ENCODE results near the gene KCNAB1.
"Not testable (repeated sequence)": the region's sequence is repeated elsewhere in the genome, so short reads cannot be mapped to it uniquely, and the experiment has no call there.

KCNAB1 gene

DNA sequence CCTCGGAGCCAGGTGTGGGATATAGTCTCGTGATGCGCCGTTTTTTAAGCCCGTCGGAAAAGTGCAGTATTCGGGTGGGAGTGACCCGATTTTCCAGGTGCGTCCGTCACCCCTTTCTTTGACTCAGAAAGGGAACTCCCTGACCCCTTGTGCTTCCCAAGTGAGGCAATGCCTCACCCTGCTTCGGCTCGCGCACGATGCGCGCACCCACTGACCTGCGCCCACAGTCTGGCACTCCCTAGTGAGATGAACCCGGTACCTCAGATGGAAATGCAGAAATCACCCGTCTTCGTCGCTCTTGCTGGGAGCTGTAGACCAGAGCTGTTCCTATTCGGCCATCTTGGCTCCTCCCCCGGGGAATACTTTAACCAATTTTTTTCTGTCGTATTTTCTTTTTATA is 164.3 kb downstream of the KCNAB1 start:
- not testable (repeated sequence) for DNase-seq

DNA sequence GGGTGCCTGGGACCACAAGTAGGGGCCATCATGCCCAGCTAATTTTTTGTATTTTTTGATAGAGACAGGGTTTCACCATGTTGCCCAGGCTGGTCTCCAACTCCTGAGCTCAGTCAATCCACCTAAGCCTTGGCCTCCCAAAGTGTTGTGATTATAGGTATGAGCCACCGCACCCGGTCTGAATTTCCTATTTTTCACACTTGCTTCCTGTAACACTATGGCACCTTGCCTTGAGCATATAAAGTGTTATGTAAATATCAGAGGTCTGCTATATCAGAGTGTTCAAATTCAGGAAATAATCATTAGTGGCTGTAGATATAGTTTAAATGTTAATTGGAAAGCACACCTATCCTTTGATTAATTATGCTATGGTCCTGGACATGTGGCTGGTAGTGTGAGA is 165.2 kb downstream of the KCNAB1 start:
- no peak for DNase-seq

DNA sequence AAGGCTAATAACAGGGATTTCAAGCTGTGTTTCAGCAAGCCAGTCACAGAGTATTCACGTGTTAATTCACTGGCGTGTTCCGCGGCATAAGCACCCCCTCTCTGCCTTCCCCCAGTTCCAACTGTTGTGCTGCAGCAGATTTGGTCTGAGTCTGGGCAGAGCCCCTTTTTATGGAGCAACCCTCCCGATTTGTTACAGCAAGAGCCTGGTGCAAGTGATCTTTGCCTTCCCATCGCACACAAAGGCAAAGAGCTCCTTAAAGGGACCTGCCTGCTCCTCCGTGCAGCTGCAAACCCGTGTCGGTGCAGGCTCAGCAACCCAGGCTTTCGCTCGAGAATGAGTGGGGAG is 170.5 kb downstream of the KCNAB1 start:
- no peak for DNase-seq

DNA sequence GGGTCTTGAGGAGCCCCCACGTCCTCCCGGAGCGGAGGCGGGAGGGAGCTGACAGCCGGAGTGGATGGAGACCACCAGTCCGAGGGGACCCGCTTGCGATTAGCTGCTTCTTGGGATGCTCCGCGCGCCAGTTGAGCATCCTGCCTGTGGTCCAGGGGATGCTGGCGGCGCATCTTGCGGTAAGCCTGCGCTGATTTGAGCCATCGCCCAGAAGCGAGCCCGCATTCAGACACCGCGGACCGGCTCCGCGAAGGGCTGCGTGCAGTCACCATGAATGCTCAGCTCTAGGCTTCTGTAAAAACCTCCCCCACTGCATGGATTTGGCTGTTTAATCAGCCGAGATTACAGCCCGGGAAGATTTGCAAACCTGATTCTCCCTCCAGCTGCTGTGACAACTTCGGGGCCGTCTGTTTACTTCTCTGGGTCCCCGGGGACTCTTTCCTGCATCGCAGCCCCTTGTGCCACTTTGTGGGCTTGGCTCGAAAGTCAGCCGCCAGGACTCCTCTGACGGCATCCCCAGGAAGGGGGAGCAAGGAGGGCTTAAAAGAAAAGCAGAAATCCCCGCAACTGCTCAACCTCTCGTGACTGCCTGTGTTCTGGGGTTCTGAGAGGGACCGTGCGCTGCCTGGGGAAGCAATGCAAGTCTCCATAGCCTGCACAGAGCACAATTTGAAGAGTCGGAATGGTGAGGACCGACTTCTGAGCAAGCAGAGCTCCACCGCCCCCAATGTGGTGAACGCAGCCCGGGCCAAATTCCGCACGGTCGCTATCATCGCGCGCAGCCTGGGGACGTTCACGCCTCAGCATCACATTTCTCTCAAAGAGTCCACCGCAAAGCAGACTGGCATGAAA is 171.1 kb downstream of the KCNAB1 start:
- DNase-seq = no peak

DNA sequence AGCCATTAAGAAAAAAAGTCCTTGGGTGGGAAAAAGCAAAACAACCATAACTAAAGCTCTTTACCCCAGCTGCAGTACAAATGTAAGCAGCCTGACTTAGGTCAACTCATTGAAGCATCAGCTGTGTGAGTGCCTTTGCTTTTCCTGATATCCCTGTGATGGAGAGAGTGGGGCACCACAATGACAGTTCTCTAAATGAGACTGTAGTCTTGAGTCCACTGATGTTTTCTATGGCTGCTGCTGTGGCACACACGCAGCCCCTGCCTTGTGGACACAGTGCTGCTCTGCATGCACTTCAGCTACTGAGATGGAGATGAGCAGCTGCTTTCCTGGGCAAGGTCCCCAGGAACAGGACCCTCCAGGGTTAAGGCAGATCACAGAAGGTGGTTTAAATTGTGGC is 173.2 kb downstream of the KCNAB1 start:
- no peak for DNase-seq

DNA sequence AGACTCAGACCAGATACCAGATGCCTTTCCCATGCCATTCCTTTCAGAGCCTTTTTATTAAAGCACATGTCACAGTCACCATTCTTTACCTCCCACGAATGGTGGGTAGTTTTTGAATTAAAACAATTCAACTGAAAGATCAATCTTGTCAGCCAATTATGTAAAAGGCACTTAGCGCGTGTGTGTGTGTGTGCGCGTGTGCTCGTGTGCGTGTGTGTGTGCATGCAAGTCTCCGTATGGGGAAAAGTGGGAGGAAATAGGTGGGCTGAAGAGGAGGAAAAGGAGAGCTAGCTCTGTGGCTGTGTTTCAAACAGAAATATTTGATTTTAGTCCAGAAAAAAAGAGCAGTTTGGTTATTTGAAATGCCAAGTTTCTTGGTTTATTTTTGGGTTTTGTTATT is 177.2 kb downstream of the KCNAB1 start:
- DNase-seq = no peak

DNA sequence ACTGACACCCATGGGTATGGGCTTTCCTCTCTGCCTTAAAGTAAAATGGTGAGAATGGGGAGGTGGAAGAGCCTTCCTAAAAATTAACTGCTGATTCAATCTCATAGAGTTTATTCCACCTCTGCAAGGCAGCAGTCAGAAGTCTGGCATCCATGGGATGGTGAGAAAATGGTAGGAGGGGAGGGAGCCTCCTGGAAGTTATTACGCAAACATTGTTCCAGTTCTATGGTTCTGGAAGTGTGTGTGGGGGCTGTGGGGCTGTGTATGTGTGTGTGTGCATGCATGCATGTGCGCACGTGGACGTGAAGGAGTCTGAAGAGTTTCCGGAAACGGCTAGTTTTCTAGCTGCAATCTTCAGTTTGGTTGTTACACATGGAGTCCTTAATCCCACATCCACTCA is 177.6 kb downstream of the KCNAB1 start:
- no peak for DNase-seq

DNA sequence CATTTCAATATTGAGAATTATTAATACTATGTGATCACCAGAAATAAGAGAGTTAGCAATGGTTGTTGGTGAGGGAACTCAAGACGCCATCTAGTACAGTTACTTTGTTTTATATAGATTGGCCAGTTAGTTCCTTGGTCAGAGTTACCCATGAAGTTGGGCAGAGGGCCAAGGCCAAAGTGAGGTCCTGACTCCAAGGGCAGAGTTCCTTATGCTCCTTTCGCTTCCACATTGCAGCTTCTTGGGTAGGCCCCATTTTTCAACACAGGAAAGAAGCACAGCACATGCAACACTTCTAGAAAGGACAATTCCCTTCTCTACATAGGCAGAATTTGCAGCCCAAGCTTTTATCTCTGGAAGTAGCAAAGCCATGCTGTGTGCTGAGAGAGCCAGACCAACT is 178.6 kb downstream of the KCNAB1 start:
- DNase-seq = no peak

DNA sequence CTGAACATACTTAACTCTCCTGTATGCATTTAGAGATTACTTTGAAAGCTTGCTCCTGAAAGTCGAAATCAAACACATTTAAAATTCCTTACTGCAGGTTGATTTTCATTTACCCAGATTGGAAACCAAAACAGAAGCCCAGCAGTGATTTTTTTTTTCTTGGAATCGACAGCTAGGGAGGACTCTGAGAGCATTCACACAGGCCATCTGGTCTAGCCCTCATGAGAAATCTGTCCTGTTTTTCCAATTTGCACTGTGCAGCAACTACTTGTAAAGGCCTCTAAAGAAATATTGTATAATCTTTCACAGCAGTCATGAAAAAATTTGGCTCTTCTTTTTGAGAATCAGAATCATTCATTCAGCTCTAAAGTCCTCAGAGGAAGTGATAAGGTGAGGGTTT is 179.2 kb downstream of the KCNAB1 start:
- no peak for DNase-seq

DNA sequence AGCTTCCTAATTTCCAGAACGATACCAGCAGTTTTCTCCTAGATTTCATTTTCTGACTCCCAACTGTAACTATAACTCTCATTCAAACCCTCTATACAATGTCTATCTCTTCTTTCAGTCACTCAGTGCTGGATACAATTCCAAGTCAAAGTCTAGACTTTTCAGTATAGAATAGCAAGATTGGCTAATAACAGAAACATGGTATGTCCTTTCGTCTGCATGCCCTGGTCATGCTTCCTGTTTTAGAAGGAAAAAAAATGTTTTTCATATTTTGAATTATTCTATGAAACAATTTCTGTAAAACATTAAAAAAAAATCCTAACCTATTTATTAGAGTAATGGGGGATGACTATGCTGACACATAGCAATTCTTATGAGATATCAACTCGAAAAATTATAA is 180.0 kb downstream of the KCNAB1 start:
- DNase-seq = no peak

DNA sequence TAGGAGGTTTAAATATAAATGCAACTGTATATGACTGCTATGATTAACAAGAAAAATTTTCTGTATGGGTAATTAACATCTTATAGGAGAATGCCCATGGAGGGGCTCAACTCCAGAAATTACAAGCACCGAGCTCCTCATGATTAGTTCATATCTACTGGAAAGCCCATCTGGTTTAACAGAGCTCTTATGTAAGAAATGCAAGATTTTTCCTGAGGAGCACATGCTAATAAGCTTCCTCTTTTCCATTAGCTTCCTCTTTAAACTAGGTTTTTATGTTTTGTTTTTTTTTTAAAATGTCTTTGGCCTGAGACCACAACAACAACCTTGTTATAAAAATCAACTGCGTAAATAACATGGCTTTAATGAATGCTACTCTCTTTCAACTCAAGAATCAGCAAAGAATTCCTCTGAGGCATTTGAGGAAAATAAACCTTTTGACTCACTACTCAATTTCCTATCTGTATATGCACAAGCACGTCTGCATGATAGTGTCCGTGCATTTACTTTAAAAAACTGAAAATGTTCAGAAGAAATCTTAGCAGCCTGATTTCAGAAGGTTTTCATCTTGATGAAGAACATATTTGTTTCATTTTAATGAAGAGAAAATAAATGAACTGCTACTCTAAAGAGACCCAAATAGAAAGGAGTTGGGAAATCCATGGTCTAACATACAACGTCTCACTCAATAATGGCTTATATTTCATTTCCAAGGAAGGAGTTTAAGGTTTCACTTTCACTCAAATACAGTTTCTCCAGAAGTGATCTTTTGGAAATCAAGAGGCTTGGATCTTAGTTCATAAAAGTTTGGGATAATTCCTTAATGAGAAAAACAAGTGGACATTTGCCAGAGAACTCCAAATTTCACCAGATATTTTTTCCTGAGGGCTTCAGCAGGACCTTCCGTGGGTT is 180.8 kb downstream of the KCNAB1 start:
- DNase-seq = no peak

DNA sequence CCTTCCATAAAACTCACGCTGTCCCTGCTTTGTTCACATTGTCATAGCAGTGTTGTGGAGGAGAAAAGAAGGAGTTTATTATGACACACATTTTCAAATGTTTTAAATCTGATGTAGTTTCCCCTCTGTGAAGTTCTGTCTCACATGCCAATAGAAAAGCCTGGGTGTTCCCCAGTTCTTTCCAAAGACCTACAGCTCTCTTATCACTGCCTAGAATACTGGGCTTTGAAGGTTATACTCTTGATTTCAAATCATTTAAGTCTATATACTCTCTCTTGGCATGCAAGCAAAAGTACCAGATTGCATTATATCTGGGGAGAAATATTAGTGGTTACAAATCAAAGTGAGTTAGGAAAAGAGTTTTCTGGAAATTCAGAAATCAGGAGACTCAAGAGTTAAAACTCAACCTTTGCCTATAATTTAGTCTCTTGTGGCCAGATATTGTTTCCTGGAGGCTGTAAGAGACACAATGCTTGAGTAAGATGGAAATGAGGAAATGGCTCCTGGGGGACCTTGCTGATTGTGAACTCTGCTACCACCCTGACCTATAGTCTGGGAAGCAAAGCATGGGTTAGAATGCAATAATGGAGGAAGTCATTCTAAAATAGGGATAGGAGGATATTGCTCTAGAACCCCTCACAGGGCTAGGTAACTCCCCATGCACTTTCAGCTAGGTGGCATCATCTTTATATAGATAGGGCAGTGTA is 182.8 kb downstream of the KCNAB1 start:
- DNase-seq = no peak

DNA sequence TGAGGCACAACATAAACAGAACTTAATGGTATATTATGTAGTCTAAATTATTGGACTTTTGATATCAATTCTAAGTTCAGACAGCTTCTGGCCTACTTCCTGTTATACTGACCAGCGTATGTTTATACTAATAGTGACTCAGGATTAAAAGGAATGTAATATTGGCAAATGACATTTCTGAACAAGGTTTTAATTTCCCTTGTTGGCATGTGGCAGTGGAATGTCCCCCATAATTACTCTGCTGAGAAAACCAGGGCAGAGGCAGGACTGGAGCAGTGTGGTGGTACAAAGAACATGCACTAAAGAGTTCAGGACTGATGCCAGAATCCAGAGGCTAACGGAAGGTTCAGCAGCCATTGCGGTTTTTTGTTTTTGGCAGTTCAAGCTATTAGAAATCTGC is 184.0 kb downstream of the KCNAB1 start:
- DNase-seq = no peak

DNA sequence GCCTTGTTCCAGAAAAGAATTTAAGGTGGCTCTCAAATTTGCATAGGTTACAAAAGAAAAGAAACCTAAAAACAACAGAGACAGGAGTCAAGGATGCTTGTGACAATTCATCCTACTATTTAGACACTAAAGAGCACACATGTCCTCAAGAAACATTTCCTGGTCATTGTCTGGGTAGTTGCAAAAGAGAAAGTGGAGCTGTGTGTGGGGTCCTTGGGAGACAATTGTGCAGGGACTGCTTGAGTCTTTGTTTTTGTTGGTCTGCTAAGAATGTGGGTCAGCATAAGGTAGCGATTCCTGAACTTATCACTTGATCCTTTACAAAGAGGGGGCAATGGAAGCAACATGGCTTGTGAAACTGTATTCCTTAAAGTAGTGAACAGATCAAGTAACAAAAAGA is 185.3 kb downstream of the KCNAB1 start:
- DNase-seq = no peak

DNA sequence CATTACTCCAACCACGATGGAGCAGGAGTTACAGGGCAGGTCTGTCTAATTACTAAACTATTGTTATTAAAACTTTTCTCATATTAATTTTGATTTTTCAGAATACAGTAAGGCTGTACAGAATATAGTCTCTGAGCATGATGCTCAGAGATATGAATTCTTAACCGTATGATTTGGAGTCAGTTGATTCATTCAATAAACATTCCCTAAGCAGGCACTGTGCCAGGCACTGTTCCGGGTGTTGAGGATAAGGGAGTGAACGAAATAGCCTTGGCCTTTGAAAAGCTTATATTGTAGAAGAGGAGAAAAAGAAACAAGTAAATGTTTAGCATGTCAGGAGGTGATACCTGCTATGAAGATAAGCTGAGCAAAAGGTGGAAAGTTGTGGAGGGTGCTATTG is 187.3 kb downstream of the KCNAB1 start:
- no peak for DNase-seq

DNA sequence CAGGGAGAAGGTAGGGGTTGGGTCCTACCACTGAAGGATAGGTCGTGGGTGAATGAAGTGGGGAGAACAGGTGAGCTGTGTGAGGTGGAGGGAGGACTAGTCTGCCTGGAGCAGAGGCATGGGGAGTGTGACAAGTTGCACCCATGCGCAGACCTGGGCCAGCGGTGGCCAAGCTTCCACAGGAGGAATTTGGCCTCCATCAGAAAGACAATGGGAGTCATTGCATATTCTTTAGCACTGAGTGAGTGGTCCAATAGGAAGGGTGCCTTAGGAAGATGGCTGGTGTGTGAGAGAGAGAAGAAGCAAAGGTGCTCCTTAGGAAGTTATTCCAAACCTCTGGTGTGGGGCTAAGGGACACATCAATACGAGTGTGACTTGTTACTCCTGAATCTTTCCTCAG is 191.1 kb downstream of the KCNAB1 start:
- no peak for DNase-seq

DNA sequence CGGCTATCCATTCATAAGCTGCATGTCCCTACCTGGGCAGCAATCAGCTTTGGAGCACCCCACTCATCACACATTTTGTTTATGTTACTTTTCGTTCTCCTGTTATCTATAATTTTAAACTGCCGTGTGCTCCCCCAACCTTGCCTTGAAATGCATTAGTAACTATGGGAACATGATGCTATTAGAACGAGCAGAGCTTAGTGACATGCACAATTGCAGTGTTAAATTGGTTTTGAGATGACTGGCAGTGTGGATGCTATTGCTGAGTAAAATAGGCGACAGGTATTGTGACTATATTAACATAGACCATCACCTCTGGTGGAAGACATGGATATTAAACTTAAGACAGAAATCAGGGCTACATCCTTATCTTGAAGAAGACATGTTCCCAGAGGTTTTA is 191.6 kb downstream of the KCNAB1 start:
- no peak for DNase-seq

DNA sequence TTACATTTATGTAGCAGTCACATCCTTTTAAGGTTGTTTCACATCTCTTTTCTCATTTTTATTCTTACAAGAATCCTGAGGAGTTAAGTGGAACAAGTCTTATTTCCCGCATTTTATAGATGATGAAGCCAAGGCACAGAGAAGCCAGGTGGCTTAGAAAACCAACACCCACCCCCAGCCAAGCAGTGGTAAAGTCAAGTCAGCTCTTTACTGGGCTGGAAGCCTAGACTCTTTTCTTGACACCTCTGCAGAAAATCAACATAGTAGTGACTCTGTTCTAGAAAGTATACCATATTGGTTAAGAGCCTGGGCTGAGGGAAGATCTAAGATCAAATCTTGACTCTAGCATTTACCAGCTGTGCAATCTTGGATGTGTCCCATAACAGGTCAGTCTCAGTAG is 195.7 kb downstream of the KCNAB1 start:
- no peak for DNase-seq

DNA sequence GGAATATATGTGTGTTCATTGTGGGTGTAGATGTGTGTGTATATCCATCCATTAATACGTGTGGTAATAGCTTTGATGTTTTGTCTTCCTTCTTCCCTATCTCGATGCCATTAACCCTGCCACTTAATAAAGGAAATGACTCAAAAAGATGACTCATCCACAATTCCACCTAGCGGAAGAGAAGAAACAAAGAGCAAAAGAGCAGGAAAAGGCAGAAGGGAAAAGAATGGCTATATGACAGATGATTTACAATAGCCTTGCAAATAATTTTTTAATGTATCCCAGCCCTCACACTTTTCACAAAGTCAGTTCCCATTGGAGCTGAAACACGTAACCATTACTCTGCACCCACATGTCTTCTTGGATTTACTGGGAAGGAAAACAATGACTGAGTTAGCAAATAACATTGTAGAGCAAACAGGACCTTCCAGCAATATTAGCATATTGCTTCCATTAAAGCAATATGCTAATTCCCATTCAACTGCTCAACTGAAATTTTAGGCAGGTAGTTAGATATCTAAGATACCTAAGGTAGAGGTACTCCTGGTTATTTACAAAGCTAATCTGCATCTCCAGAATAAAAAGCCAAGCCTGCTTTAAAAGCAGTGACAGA is 197.2 kb downstream of the KCNAB1 start:
- DNase-seq = no peak

DNA sequence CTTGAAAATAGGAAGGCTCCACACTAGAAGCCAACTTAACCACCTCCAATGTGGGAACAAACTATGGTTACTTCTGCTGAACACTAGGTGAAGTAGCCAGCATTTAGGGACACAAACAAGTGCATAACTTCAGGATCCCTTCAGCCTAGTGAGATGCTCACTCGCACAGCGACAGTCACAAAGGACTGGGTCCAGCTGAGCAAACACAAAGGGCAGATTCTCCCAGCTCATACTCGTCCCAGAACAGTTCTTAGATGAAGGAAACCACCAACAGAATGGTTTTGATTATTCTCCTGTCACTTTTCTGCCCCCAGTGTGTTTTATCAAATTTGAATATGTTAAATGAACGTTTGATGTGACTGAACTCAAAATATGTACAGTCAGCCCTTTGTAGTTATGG is 201.6 kb downstream of the KCNAB1 start:
- DNase-seq = no peak

DNA sequence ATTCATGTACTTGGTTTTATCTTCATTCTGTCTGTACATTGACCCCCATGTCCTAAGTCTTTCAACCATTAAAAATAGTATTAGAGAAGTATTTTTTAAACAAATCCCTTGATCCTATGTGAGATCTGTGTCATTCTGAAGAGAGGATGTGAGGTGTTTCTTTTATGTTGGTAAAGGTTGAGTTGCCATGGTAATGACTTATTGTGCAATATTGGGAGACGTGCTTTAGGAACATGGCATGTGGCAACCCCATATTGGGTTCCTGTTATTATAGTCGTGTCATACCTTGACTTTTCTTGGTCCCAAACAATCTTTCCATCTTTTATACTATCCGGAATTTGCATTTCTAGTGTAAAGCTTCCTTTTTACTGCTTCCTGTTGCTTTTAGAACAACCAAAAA is 203.1 kb downstream of the KCNAB1 start:
- DNase-seq = no peak

DNA sequence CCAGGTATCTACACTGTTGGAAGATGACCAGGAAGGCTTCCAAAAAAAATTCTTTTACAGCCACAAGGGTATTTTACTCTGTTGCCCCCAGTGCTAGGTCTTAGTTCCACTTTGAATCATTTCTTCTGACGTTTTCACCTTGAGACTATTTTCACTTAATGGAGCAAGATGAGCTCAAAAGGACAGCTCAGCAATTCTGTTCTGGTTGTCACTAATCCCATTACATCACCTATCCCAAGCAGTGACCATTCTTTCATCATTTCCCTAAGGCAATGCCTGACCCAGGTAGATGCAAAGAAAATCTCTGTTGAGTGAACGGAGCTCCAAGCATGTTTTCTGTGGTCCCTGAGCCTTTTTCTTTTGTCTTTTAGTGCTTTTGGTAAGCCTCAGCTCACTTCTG is 210.0 kb downstream of the KCNAB1 start:
- DNase-seq = no peak

DNA sequence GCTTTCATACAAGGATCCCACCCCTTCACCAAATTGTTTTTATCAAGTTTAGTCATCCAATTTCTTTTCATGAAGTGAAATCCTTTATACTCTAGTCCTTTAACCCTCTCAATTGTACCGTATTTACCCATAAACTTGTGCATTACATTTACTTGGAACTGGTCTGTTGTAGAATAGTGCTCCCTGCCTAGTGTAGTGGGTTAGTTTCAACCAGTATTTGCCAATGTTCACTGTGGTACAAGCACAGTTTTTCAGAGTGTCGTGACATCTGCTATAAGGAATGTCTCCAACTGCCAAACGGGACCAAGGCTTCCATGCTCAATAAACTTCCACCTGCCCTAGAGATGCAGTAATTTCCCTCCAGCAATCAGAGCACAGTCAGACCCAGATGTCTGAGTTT is 211.9 kb downstream of the KCNAB1 start:
- no peak for DNase-seq
